Ovary (tissue), 9 donors: ENCODE measurements around the gene CASP14. TPM values are rescaled to one million over a fixed set of nuclear protein-coding genes. Genes with fewer than 3 reads are reported as not detected.

ENCODE experiments used
- DNase-seq, 5 donors: peaks; one replicate each; pipeline ENCODE4 v3.0.0-alpha.2; 2019 to 2020
- H3K27ac ChIP-seq, 2 donors: fragments of 200-600 bp; one replicate each; pipeline versions ENCODE4 v1.5.1 to v1.8.0; 2019 to 2022
- H3K27me3 ChIP-seq: fragments of 200-600 bp; one replicate; pipeline ENCODE4 v1.8.0; 2022
- H3K36me3 ChIP-seq: fragments of 200-600 bp; sonication (generic); one replicate; pipeline ENCODE4 v1.5.1; 2019
- H3K4me1 ChIP-seq: one replicate; pipeline ENCODE4 v1.8.1; 2013; ENCODE audit warnings: mild to moderate bottlenecking, moderate library complexity; ENCODE audit not compliant: insufficient read depth
- H3K4me3 ChIP-seq: fragments of 200-600 bp; sonication (generic); one replicate; pipeline ENCODE4 v1.5.1; 2017
- H3K9me3 ChIP-seq, 2 donors: fragments of 200-600 bp in 1 of 2; sonication (generic) in 1 of 2; one replicate each; pipeline versions ENCODE4 v1.5.1 to v1.8.1; 2013 to 2019; ENCODE audit warnings: mild to moderate bottlenecking in 1 of 2, moderate library complexity in 1 of 2
- CTCF ChIP-seq, 3 donors: fragments of 450-650 bp in 2 of 3; fragments of 200-600 bp in 1 of 3; IDR thresholded peaks; one replicate each; pipeline versions ENCODE4 v1.5.1 to v1.8.0; 2016 to 2022; ENCODE audit warnings: antibody characterized with exemption in 3 of 3, mild to moderate bottlenecking in 1 of 3
- EP300 ChIP-seq: sonication (generic); formaldehyde crosslinking; IDR thresholded peaks from one replicate; pipeline ENCODE4 v1.6.1; 2017; ENCODE audit warnings: antibody characterized with exemption
- POLR2A ChIP-seq: fragments of 450-650 bp; IDR thresholded peaks from one replicate; pipeline ENCODE4 v1.6.1; 2017; ENCODE audit warnings: antibody characterized with exemption, mild to moderate bottlenecking, moderate library complexity
- WGBS, 3 donors: extraction: QIAGEN DNeasy Blood & Tissue Kit in 1 of 3; methylation state at CpG; one replicate each; pipeline versions ENCODE4 v1.1.5 to v1.1.7; 2013 to 2017; 5-methylcytosine and 5-hydroxymethylcytosine counted together
- intact Hi-C, 4 donors: fragments of 100-400 bp; cut with DNase I; formaldehyde crosslinking; loops; one replicate each; pipeline versions ENCODE4 v1.11.0 to v1.15.1; 2022 to 2023
- polyA plus RNA-seq, 2 donors: library from polyadenylated mRNA; stranded (reverse); fragments of 200-250 nt in 1 of 2; fragments of 350-450 nt in 1 of 2; fragmentation: Illumina TruSeq in 1 of 2; extraction: RNeasy Lipid Tissue Mini Kit (QIAGEN cat#74804) in 1 of 2; gene quantifications; one replicate each; pipeline ENCODE4 v1.2.3, GENCODE V29; 2013 to 2014
- total RNA-seq, 7 donors: library from RNA; depleted of rRNA in 2 of 7; stranded (reverse); fragments of >200 nt in 2 of 7; fragmentation: NEBNext Ultra II Directional in 3 of 7; extraction: Animal tissue kit (Norgen Biotek cat#: 25700) in 3 of 7; gene quantifications; one replicate each; pipeline versions ENCODE4 v1.1.0 to v1.2.4, GENCODE V29; 2016 to 2023
- donor health status: DM: no; HTN: no; CAD: no; lungs with moderate emphysema.
- donor health status: DM: no; HTN: no; CAD: no.
- donor health status: Bipolar disorder and iron deficiency.
- donor health status: DM: yes; HTN: yes; CAD: no.
- donor health status: DM: no; HTN: no; CAD: no.
- donor health status: DM: yes; HTN: yes; CAD: no.

CASP14 gene
- total and polyA plus RNA-seq, 9 donors, result not detected

- intact Hi-C loops, result no loop called here
- Histone ChIP-seq H3K36me3 (no peaks in the 10 kb centered on the region), H3K4me3 (no peak overlapping the region), H3K27me3 (no peaks in the 10 kb centered on the region), H3K9me3 (no peaks in the 10 kb centered on the region), H3K27ac (no peak overlapping the region), H3K4me1 (no peaks in the 10 kb centered on the region)
- TF ChIP-seq EP300, result no peak
- no peak for TF ChIP-seq CTCF (IDR thresholded peaks at IDR 0.05)
- no peak for TF ChIP-seq POLR2A
- DNase-seq, result no peak
- 95 to 100% (median 96%) methylated on average over 3 of the region's 3 CpGs for WGBS, 3 donors
Measured at GRCh38 chr19:15105044-15105443, 55.8 kb downstream of the CASP14 start.

GRCh38 chr19:15107061-15108010 lies 58.1 kb downstream of the CASP14 start, which contains the start of gene SYDE1:
Gene SYDE1 (plus strand): TSS chr19:15107401. CDS start chr19:15107434, 33 bp downstream.
- DNase-seq, result peak; percentile 64 to 77 (median 66)
- peak within 1 kb of the TSS; percentile 91 for H3K4me3 ChIP-seq
- no peaks in the 10 kb centered on the region for H3K27me3 ChIP-seq
- H3K9me3 ChIP-seq, result no peaks in the 10 kb centered on the region
- 0 to 1% (median 1%) methylated on average over 30 to 76 of the region's 78 CpGs for WGBS, 3 donors
- intact Hi-C loops, result no loop called here
- H3K4me1 ChIP-seq, result no peaks in the 10 kb centered on the region
- peak within 1 kb of the TSS; percentile 81 to 82 for H3K27ac ChIP-seq
- no peaks in the 10 kb centered on the region for H3K36me3 ChIP-seq
- TF ChIP-seq POLR2A (peak; percentile 48), EP300 (no peak)

Other genes with a start within 250 kb of the CASP14 start
- gene OR7A5, start 214.3 kb upstream of the CASP14 start, total RNA-seq, result under 1 TPM in 2 of 7 donors, not detected in 5; 0.12 TPM
- not detected for gene OR7A5, start 214.3 kb upstream of the CASP14 start, polyA plus RNA-seq
- gene OR7C1, start 214.3 kb upstream of the CASP14 start, total RNA-seq, result under 1 TPM in 1 of 7 donors, not detected in 6; 0.05 TPM
- gene OR7C1, start 214.3 kb upstream of the CASP14 start, polyA plus RNA-seq, result under 1 TPM in 1 of 2 donors, not detected in 1; 0.13 TPM
- not detected for gene OR7A10, start 200.6 kb upstream of the CASP14 start, total RNA-seq
- gene OR7A10, start 200.6 kb upstream of the CASP14 start, polyA plus RNA-seq, result not detected
- not detected for gene OR7A17, start 163.3 kb upstream of the CASP14 start, total RNA-seq
- gene OR7A17, start 163.3 kb upstream of the CASP14 start, polyA plus RNA-seq, result not detected
- not detected for gene OR7C2, start 108.0 kb upstream of the CASP14 start, total RNA-seq
- gene OR7C2, start 108.0 kb upstream of the CASP14 start, polyA plus RNA-seq, result not detected
- not detected for gene SLC1A6, start 69.6 kb upstream of the CASP14 start, total RNA-seq
- under 1 TPM in 1 of 2 donors, not detected in 1; 0.08 TPM for gene SLC1A6, start 69.6 kb upstream of the CASP14 start, polyA plus RNA-seq
- not detected for gene OR1I1, start 32.7 kb downstream of the CASP14 start, total RNA-seq
- not detected for gene OR1I1, start 32.7 kb downstream of the CASP14 start, polyA plus RNA-seq
- 10 to 100 TPM; 22.2 to 61.9 (median 43.5) TPM for gene SYDE1, start 57.9 kb downstream of the CASP14 start, total RNA-seq
- 10 to 100 TPM in 1 of 2 donors, 1 to 10 TPM in 1; 9.4 to 22.9 TPM for gene SYDE1, start 57.9 kb downstream of the CASP14 start, polyA plus RNA-seq
- 10 to 100 TPM in 5 of 7 donors, 1 to 10 TPM in 2; 6.1 to 47.6 (median 17.9) TPM for gene NOTCH3, start 151.5 kb downstream of the CASP14 start, total RNA-seq
- gene NOTCH3, start 151.5 kb downstream of the CASP14 start, polyA plus RNA-seq, result 10 to 100 TPM; 17.9 to 23.5 TPM
- under 1 TPM in 6 of 7 donors, not detected in 1; 0.24 to 0.89 (median 0.49) TPM for gene EPHX3, start 183.0 kb downstream of the CASP14 start, total RNA-seq
- under 1 TPM; 0.30 to 0.67 TPM for gene EPHX3, start 183.0 kb downstream of the CASP14 start, polyA plus RNA-seq